K562 (cell line): ENCODE results near the gene SART3. TPM values are rescaled to one million over a fixed set of nuclear protein-coding genes. Genes with fewer than 3 reads are reported as not detected.

ENCODE experiments used
- ATAC-seq: fragments of 200-7000 bp; cut with Tn5 transposase; 3 replicates; pipeline ENCODE4 v1.9.1; 2020; ENCODE audit warnings: moderate library complexity
- BruUV-seq: library from RNA; stranded (reverse); fragments of 400-500 nt; replicated peaks from 2 replicates; lab custom pipeline; 2021; lab: Mats Ljungman, UMichigan
- CTCF ChIA-PET: fragments of 300-600 bp; formaldehyde crosslinking; extraction: SDS; loops from one replicate; lab custom pipeline; 2021; ENCODE audit warnings: low intra/inter-chr PET ratio; lab: Yijun Ruan, JAX
- POLR2A ChIA-PET: fragments of 300-600, 350-650 bp; sonication (Branson Sonifier 250); formaldehyde crosslinking; extraction: SDS; loops from one replicate; lab custom pipeline; 2021; ENCODE audit warnings: antibody characterized with exemption, inconsistent platforms; lab: Yijun Ruan, JAX
- DNase-seq, 4 experiments: peaks; one replicate each; pipeline versions ENCODE4 v3.0.0 to v3.0.0-alpha.2; 2011 to 2018; ENCODE audit warnings: low spot score in 3 of 4, mixed read lengths in 3 of 4; ENCODE audit errors: extremely low read depth in 1 of 4
- FAIRE-seq: peaks from 2 replicates; lab custom pipeline; 2011; peaks lifted over from hg19 to GRCh38; lab: Jason Lieb, UNC
- H2AFZ ChIP-seq: 2 replicates; pipeline ENCODE4 v1.6.0; 2011; ENCODE audit warnings: low read depth, low read length, control low read depth, inconsistent platforms
- H3K27ac ChIP-seq: fragments of 200-600 bp; 3 replicates; pipeline ENCODE4 v1.8.0; 2011; ENCODE audit warnings: low read depth, mild to moderate bottlenecking, control low read depth, inconsistent platforms, low read length, moderate library complexity, mixed read lengths; ENCODE audit errors: extremely low read depth
- H3K27me3 ChIP-seq, 2 experiments: fragments of 300-600 bp in 1 of 2; 2 replicates in 1 of 2; 3 replicates in 1 of 2; pipeline versions ENCODE4 v1.6.0 to v1.8.0; 2011; ENCODE audit warnings: inconsistent platforms in 2 of 2, low read length in 2 of 2, mild to moderate bottlenecking in 1 of 2, mixed read lengths in 1 of 2, moderate library complexity in 1 of 2; ENCODE audit not compliant: control insufficient read depth in 2 of 2, insufficient read depth in 2 of 2
- H3K36me3 ChIP-seq: fragments of 300-600 bp; 3 replicates; pipeline ENCODE4 v1.8.0; 2011; ENCODE audit warnings: mild to moderate bottlenecking, low read length, inconsistent platforms; ENCODE audit not compliant: control insufficient read depth, insufficient read depth
- H3K4me1 ChIP-seq, 2 experiments: fragments of 200-600 bp in 1 of 2; replicated peaks in 1 of 2; 2 replicates in 1 of 2; 3 replicates in 1 of 2; pipeline versions ENCODE4 v1.5.1 to v1.8.0; 2011; ENCODE audit warnings: inconsistent platforms in 2 of 2, low read length in 2 of 2, mild to moderate bottlenecking in 1 of 2, mixed read lengths in 1 of 2, moderate library complexity in 1 of 2; ENCODE audit not compliant: control insufficient read depth in 2 of 2, insufficient read depth in 2 of 2
- H3K4me2 ChIP-seq: 2 replicates; pipeline ENCODE4 v1.6.1; 2011; ENCODE audit warnings: low read length, control low read depth, inconsistent platforms, mixed read lengths; ENCODE audit not compliant: insufficient read depth
- H3K4me3 ChIP-seq: fragments of 200-600 bp; sonication (generic), shearing (Covaris generic); 2 replicates; pipeline ENCODE4 v1.5.1; 2016; ENCODE audit warnings: control low read depth, inconsistent platforms
- H3K79me2 ChIP-seq: fragments of 200-600 bp; 3 replicates; pipeline ENCODE4 v1.8.0; 2011; ENCODE audit warnings: low read length, inconsistent platforms; ENCODE audit not compliant: control insufficient read depth, insufficient read depth
- H3K9ac ChIP-seq, 2 experiments: 2 replicates each; pipeline versions ENCODE4 v1.6.0 to v1.6.1; 2011; ENCODE audit warnings: low read depth in 2 of 2, low read length in 2 of 2, control low read depth in 1 of 2, inconsistent platforms in 1 of 2, mild to moderate bottlenecking in 1 of 2, mixed read lengths in 1 of 2; ENCODE audit not compliant: insufficient read depth in 1 of 2
- H3K9me1 ChIP-seq: one replicate; pipeline ENCODE4 v1.6.0; 2011; ENCODE audit warnings: inconsistent platforms, mild to moderate bottlenecking, low read length, moderate library complexity; ENCODE audit not compliant: control insufficient read depth, insufficient read depth
- H3K9me3 ChIP-seq: replicated peaks from 2 replicates; pipeline ENCODE4 v1.5.1; 2011; ENCODE audit warnings: low read depth, low read length, inconsistent platforms; ENCODE audit not compliant: control insufficient read depth, insufficient read depth
- H4K20me1 ChIP-seq: replicated peaks from 2 replicates; pipeline ENCODE4 v1.6.1; 2011; ENCODE audit warnings: low read length, inconsistent platforms, mixed read lengths; ENCODE audit not compliant: control insufficient read depth, insufficient read depth
- L3MBTL2 ChIP-seq: fragments of 450-650 bp; IDR thresholded peaks from 2 replicates; pipeline ENCODE4 v1.6.1; 2016; ENCODE audit warnings: mild to moderate bottlenecking, moderate library complexity
- PHF8 ChIP-seq: fragments of 200-600 bp; sonication (generic); IDR thresholded peaks from 2 replicates; pipeline ENCODE4 v1.6.1; 2012; ENCODE audit warnings: mixed run types, mild to moderate bottlenecking, inconsistent platforms, low read length, moderate library complexity, borderline replicate concordance
- ZFP1 ChIP-seq: fragments of 450-650 bp; formaldehyde crosslinking; IDR thresholded peaks from 2 replicates; pipeline ENCODE4 v1.4.0; 2020; ENCODE audit warnings: mild to moderate bottlenecking, mixed read lengths
- ZKSCAN1 ChIP-seq: fragments of 150-350 bp; IDR thresholded peaks from 2 replicates; pipeline ENCODE4 v1.6.1; 2016; ENCODE audit warnings: low read depth, low read length
- ZNF830 ChIP-seq: fragments of 250-450 bp; sonication (Bioruptor Pico); IDR thresholded peaks from 2 replicates; pipeline ENCODE4 v1.5.0; 2021; ENCODE audit warnings: mild to moderate bottlenecking
- WGBS: fragments of 100-300 bp; shearing (Covaris generic); methylation state at CpG from one replicate; pipeline ENCODE4 v1.1.6; 2016; ENCODE audit warnings: low coverage, mixed read lengths; ENCODE audit not compliant: insufficient coverage; ENCODE audit errors: missing lambda C conversion rate; 5-methylcytosine and 5-hydroxymethylcytosine counted together
- in situ Hi-C: fragments of 300-500 bp; cut with MboI; formaldehyde crosslinking; loops from 4 replicates; pipeline ENCODE4 v1.15.0; 2018; ENCODE audit warnings: inconsistent platforms, mixed read lengths
- intact Hi-C: fragments of 100-400 bp; cut with micrococcal nuclease; formaldehyde crosslinking; loops from 2 replicates; pipeline ENCODE4 v1.14.2; 2022
- polyA plus RNA-seq, 8 experiments: library from polyadenylated mRNA; depleted of rRNA in 4 of 8; stranded (reverse) in 5 of 8; unstranded in 3 of 8; fragments of >200 nt; fragmentation: Nextera tagmentation in 2 of 8; fragmentation: Illumina TruSeq in 1 of 8; extraction: Ambion mirVana in 2 of 8; extraction: Trizol in 1 of 8; gene quantifications; 2 replicates each; pipeline versions ENCODE4 v1.2.1 to v1.2.3, GENCODE V29; 2011 to 2014; ENCODE audit warnings: inconsistent platforms in 1 of 8, missing spikeins in 1 of 8
- total RNA-seq, 7 experiments: library from RNA; depleted of rRNA in 6 of 7; stranded (reverse); fragments of >200 nt in 6 of 7; fragmentation: Illumina TruSeq in 2 of 7; extraction: Trizol in 2 of 7; gene quantifications; 2 replicates each; pipeline versions ENCODE4 v1.2.1 to v1.2.3, GENCODE V29; 2011 to 2021; ENCODE audit warnings: low replicate concordance in 1 of 7
- TF ChIP-seq, protein P1 (sequence below): fragments of 200-800 bp; sonication (Bioruptor generic); IDR thresholded peaks from 2 replicates; pipeline ENCODE4 v1.6.1; 2016; ENCODE audit warnings: missing genetic modification characterization, missing compliant biosample characterization
- TF ChIP-seq, protein P2 (sequence below): fragments of 450-650 bp; IDR thresholded peaks from 2 replicates; pipeline ENCODE4 v1.6.1; 2017; ENCODE audit warnings: mild to moderate bottlenecking, moderate library complexity

The SART3 gene
- total and polyA plus RNA-seq, 9 of the 15 experiments (the other 6 are each of a cell fraction or from before 2014, with no cell fraction given), result 8.9 to 167 (median 56.7) TPM

DNA sequence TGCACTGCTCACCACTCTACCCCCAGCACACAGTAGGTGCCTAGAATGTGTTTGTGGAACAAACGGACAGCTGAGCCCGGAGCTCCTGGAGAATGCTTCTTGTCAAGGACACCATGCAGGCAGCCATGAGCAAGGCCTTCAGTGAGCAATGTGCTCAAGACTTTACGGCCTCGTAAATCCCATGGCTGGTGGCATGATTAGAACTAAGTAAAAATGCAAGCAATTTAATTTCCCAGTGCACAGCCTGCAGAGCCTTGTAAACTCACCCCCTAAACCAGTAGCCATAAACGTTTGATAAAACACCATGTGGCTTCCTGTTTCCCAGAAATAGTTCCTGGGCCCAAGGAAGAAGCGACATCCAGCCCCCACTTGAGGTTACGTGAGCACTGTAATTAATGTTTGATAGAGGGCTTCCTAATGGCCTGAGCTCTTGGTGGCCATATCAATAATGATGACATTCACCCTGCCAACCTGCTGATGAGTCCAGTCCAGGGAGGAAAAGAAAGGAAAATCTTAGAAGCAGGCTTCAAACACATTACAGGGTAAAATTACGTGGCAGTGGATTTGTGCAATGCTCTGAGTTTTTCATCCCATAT lies 82.3 kb downstream of the SART3 start:
- Histone ChIP-seq H3K36me3 (no peaks in the 10 kb centered on the region), H3K79me2 (no peaks in the 10 kb centered on the region), H3K9ac (no peak overlapping the region), H3K4me3 (no peak overlapping the region), H3K27ac (no peak overlapping the region), H3K4me2 (no peak overlapping the region), H3K27me3 (0 out of 5 replicates have a peak, but pooled peaks cover 0 to 2% of the 10 kb centered on the region in 2 experiments), H3K9me1 (no peaks in the 10 kb centered on the region), H4K20me1 (no peaks in the 10 kb centered on the region), H2AFZ (peak overlapping the region; percentile 18), H3K9me3 (peaks cover 4% of the 10 kb centered on the region; the same call in 1 of the 2 replicates), H3K4me1 (peaks cover 7 to 40% of the 10 kb centered on the region in 2 experiments; a peak in 4 of 5 replicates)
- CTCF ChIA-PET, result no interaction called here
- ATAC-seq, result no peak
- in situ Hi-C loops (no loop called here), intact Hi-C loops (no loop called here)
- no TSS peak for BruUV-seq
- no peak for FAIRE-seq
- POLR2A ChIA-PET, result interaction anchor here (0.7 to 1.0 kb wide), 2 partner anchors 11 to 28 kb away, joined by 3 to 4 read pairs; no protein-coding TSS in a partner anchor
- WGBS, result 40% methylated on average over 8 of the region's 8 CpGs
- no peak for DNase-seq
- TF ChIP-seq L3MBTL2, result peak; percentile 26; the same call in 1 of the 2 replicates
- peak; percentile 56 for TF ChIP-seq ZKSCAN1
- TF ChIP-seq ZFP1 (CRISPR knock-in tag), result no peak

DNA sequence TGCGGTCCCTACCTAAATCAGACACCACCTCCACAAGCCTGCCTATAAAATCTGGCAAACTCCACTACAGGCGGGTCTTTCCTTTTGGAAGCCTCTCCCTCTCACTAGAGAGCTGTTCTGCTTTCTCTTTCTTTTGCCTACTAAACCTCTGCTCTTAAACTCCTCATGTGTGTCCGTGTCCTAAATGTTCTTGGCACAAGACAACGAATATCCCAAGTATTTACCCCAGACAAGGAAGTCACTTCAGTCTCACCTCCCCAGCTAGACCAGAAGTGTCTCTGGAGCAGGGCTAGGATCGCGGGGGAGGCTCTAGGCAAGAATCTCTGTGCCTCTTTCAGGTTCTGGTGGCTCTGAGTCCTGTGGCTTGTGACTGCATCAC lies 83.1 kb downstream of the SART3 start:
- TSS peak; percentile 92 for BruUV-seq
- CTCF ChIA-PET, result no interaction called here
- 12% methylated on average over 6 of the region's 6 CpGs for WGBS
- TF ChIP-seq, protein P1, sequence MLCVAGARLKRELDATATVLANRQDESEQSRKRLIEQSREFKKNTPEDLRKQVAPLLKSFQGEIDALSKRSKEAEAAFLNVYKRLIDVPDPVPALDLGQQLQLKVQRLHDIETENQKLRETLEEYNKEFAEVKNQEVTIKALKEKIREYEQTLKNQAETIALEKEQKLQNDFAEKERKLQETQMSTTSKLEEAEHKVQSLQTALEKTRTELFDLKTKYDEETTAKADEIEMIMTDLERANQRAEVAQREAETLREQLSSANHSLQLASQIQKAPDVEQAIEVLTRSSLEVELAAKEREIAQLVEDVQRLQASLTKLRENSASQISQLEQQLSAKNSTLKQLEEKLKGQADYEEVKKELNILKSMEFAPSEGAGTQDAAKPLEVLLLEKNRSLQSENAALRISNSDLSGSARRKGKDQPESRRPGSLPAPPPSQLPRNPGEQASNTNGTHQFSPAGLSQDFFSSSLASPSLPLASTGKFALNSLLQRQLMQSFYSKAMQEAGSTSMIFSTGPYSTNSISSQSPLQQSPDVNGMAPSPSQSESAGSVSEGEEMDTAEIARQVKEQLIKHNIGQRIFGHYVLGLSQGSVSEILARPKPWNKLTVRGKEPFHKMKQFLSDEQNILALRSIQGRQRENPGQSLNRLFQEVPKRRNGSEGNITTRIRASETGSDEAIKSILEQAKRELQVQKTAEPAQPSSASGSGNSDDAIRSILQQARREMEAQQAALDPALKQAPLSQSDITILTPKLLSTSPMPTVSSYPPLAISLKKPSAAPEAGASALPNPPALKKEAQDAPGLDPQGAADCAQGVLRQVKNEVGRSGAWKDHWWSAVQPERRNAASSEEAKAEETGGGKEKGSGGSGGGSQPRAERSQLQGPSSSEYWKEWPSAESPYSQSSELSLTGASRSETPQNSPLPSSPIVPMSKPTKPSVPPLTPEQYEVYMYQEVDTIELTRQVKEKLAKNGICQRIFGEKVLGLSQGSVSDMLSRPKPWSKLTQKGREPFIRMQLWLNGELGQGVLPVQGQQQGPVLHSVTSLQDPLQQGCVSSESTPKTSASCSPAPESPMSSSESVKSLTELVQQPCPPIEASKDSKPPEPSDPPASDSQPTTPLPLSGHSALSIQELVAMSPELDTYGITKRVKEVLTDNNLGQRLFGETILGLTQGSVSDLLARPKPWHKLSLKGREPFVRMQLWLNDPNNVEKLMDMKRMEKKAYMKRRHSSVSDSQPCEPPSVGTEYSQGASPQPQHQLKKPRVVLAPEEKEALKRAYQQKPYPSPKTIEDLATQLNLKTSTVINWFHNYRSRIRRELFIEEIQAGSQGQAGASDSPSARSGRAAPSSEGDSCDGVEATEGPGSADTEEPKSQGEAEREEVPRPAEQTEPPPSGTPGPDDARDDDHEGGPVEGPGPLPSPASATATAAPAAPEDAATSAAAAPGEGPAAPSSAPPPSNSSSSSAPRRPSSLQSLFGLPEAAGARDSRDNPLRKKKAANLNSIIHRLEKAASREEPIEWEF (CRISPR knock-in tag), result no peak
- TF ChIP-seq, protein P2, sequence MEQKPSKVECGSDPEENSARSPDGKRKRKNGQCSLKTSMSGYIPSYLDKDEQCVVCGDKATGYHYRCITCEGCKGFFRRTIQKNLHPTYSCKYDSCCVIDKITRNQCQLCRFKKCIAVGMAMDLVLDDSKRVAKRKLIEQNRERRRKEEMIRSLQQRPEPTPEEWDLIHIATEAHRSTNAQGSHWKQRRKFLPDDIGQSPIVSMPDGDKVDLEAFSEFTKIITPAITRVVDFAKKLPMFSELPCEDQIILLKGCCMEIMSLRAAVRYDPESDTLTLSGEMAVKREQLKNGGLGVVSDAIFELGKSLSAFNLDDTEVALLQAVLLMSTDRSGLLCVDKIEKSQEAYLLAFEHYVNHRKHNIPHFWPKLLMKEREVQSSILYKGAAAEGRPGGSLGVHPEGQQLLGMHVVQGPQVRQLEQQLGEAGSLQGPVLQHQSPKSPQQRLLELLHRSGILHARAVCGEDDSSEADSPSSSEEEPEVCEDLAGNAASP, result no peak
- TF ChIP-seq PHF8 (peak; percentile 18; the same call in 1 of the 2 replicates), ZNF830 (CRISPR knock-in tag) (0 out of 2 replicates have a peak, but pooled peaks have one; percentile 56)

More for the DNA sequence above, 83.1 kb downstream of the SART3 start:
- no peaks in the 10 kb centered on the region for H3K36me3 ChIP-seq
- peaks cover 3 to 34% of the 10 kb centered on the region in 2 experiments; a peak in 4 of 5 replicates for H3K4me1 ChIP-seq
- ATAC-seq (peak; percentile 63), DNase-seq (peak in 1 of 4 experiments; percentile 48), FAIRE-seq (no peak)
- peak overlapping the region; percentile 76; the same call in 2 of the 3 replicates for H3K27ac ChIP-seq
- in situ Hi-C loops (no loop called here), intact Hi-C loops (no loop called here)
- 0 out of 5 replicates have a peak, but pooled peaks cover 0 to 2% of the 10 kb centered on the region in 2 experiments for H3K27me3 ChIP-seq
- no peak overlapping the region; a peak in 1 of 4 replicates for H3K9ac ChIP-seq
- H3K79me2 ChIP-seq, result no peaks in the 10 kb centered on the region
- H3K9me1 ChIP-seq, result no peaks in the 10 kb centered on the region
- no peaks in the 10 kb centered on the region for H4K20me1 ChIP-seq
- no peak overlapping the region for H3K4me3 ChIP-seq
- POLR2A ChIA-PET, result interaction anchor here (0.6 to 0.7 kb wide), 2 partner anchors 361 to 705 kb away, joined by 3 read pairs; no protein-coding TSS in a partner anchor
- H2AFZ ChIP-seq, result peak overlapping the region; percentile 97
- peaks cover 4% of the 10 kb centered on the region; the same call in 1 of the 2 replicates for H3K9me3 ChIP-seq
- peak overlapping the region; percentile 65 for H3K4me2 ChIP-seq
